GM18520 (cell line): ENCODE data around the gene PPAN.

ENCODE experiments used
- ATAC-seq: cut with Tn5 transposase; IDR thresholded peaks from one replicate; pipeline ENCODE4 v1.9.1; 2021; ENCODE audit not compliant: unreplicated experiment

The PPAN gene

GRCh38 chr19:10112895-10113591 lies 6.9 kb downstream of the PPAN start:
- no peak for ATAC-seq

- ATAC-seq: no peak
Measured at GRCh38 chr19:10113592-10113963, 7.4 kb downstream of the PPAN start.

DNA sequence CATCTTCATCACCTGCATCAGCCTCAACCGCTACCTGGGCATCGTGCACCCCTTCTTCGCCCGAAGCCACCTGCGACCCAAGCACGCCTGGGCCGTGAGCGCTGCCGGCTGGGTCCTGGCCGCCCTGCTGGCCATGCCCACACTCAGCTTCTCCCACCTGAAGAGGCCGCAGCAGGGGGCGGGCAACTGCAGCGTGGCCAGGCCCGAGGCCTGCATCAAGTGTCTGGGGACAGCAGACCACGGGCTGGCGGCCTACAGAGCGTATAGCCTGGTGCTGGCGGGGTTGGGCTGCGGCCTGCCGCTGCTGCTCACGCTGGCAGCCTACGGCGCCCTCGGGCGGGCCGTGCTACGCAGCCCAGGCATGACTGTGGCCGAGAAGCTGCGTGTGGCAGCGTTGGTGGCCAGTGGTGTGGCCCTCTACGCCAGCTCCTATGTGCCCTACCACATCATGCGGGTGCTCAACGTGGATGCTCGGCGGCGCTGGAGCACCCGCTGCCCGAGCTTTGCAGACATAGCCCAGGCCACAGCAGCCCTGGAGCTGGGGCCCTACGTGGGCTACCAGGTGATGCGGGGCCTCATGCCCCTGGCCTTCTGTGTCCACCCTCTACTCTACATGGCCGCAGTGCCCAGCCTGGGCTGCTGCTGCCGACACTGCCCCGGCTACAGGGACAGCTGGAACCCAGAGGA lies 7.9 kb downstream of the PPAN start:
- no peak for ATAC-seq

GRCh38 chr19:10114651-10115391 lies 8.7 kb downstream of the PPAN start:
- ATAC-seq: no peak

- ATAC-seq: no peak
Measured at GRCh38 chr19:10115392-10116084, 9.4 kb downstream of the PPAN start.

- ATAC-seq: no peak
Measured at GRCh38 chr19:10116085-10116865, 10.1 kb downstream of the PPAN start.

- ATAC-seq: no peak
Measured at GRCh38 chr19:10116866-10117616, 10.9 kb downstream of the PPAN start.

DNA sequence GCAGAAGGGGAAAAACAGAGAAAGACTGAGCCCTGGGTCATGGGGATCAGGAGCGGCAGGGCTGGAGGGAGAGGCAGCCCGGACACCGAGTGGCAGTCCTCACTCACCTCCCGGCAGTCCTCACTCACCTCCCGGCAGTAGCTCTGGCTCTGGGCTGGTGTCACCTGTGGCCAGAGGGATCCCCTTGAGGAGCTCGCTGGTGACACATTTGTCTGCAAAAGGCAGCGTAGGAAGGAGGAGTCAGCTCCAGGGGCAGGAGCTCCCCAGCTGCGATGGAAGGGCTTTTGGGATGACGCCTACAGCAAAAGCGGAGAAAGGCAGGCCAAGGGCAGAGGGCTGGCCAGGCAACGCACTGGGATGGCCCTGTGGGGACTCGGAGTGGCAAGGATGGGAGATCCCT lies 12.8 kb downstream of the PPAN start:
- no peak for ATAC-seq

DNA sequence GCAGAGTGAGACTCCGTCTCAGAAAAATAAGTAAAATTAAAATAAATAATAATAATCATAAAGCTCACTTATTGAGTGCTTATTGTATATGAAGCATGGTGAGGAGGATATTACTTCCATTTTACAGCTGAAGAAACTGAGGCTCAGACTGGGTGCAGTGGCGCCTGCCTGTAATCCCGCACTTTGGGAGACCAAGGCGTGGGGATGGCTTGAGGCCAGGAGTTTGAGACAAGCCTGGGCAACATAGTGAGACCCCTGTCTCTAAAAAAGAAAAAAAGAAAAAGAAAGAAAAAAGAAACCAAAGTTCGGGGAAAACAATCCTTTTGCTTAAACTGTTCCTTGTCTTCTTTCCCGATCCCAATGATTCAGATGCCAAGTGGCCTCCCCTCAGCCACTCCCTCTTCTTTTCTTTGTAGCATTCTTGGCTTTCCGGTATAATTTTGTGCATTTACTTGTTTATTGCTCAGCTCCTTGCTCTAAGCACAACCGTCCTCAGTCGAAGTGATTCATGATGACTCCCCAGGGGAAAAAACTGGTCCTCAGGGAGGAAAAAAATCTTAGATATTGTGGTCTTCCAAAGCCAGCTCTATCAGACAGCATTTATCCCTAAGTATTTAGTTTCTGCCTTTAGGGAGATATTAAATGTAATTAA lies 14.5 kb downstream of the PPAN start:
- ATAC-seq: no peak

DNA sequence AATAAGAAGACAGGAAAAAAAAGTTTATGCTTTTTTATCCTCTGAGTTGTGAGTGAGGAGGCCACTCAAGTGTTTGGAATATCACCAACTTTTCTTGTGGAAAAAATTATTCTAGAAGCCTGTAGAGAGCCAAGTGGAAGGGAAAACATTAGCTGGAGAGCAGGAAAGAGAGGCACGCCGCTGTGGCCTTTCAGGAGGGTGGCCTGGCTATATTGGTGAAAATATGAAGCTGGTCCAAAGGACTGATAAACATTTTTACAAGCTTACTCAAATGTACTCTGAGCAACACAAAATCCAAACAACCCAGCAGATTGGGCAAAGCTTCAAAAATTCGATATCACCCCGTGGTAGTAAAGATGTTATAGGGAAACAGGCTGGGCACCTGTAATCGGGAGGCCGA lies 15.9 kb downstream of the PPAN start:
- no peak for ATAC-seq

- ATAC-seq: no peak
Measured at GRCh38 chr19:10124429-10124828, 18.3 kb downstream of the PPAN start.

DNA sequence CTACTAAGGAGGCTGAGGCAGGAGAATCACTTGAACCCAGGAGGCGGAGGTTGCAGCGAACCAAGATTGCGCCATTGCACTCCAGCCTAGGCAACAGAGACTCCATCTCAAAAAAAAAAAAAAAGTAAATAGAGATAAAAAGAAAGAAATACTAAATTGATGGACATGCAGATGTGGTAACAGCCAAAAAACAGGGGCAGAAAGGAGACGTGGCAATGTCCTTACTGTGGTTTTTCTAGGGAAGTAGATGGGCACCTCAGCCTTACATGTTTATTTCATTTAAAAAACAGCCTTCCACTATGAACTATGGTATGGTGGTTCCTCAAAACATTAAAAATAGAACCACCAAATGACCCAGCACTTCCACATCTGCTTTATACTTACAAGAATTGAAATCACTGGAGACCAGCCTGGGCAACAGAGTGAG lies 20.1 kb downstream of the PPAN start:
- no peak for ATAC-seq

- no peak for ATAC-seq
Measured at GRCh38 chr19:10132905-10133304, 26.7 kb downstream of the PPAN start.

- ATAC-seq: no peak
Measured at GRCh38 chr19:10133596-10133995, 27.4 kb downstream of the PPAN start.

DNA sequence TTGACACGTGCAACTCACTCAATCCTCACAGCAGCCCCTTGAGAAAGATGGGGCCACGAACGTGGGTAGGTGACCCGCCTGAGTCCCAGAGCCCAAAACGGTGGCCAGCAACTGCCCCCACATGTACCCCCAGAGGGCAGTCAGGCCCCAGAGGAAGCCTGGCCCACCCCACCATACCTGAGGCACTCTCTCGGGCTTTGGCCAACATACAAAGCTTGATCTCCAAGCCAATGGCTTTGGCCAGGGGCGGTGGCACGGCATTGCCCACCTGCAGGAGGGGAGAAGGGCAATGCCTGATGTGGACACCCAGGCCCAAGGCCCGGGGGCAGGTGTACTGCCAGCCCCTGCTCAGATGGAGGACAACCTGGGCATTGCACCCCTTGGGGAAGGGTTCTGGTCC lies 27.9 kb downstream of the PPAN start:
- ATAC-seq: no peak

GRCh38 chr19:10135551-10136334 lies 29.6 kb downstream of the PPAN start:
- ATAC-seq: no peak

- ATAC-seq: no peak
Measured at GRCh38 chr19:10136936-10137335, 30.8 kb downstream of the PPAN start.

DNA sequence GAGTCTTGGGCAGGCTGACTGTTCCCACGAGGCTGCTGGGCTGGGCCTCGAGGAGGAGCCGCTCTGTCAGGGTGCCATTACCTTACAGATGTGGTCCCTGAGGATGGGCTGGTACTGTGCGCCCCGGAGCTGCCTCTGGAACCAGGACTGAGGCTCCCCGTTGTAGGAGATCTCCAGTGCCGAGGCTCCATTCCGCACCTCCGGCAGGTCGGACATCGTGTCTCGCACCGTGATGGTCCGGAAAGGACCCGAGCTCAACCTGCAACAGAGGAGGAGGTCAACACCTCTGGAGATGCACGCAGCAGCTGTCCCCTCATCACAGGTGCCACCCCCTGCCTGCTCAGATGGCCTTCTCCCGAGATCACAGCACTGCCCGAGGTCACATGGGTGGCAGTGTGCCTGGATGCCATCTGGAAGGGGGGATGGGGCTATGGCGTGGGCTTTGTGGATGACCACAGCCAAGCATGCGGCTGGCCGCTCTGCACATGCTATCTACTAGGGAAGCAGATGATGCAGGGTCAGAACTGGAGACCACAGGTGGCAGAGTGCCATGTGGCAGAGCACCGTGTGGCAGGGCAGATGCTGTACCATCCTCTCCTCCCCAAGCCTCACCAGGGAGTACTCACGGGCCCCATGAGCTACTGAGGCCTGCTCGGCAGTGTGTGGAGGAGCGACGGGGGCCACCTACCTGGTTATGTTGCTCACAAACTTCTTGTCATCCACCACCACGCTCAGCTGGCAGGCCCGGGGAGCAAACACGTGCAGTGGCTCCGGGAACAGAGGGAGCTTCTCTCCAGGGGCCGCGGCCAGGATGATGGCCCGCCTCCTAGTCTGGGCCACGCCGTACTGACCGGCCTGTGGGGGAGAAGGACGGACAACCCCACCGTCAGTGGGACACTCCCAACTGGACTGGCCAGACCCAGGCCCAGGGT lies 31.9 kb downstream of the PPAN start:
- ATAC-seq: no peak
